ENCODE data around the gene BEND6.

BEND6 gene

GRCh38 chr6:57024775-57025174, 69.9 kb downstream of the BEND6 start:
- POLR2A ChIA-PET (ENCODE audit: low non-redundant PET) = no interaction called here
- DNase-seq (ENCODE audit: low spot score) = no peak
- CTCF ChIA-PET = no interaction called here
- no peak overlapping the region for H3K27ac ChIP-seq
- TF ChIP-seq CTCF (conservative IDR thresholded peaks at IDR 0.05; ENCODE audit: low read depth) = no peak

- CTCF ChIA-PET = interaction anchor here (0.7 kb wide), 1 partner anchor 121 kb away, joined by 3 read pairs; no protein-coding TSS in a partner anchor
- POLR2A ChIA-PET (ENCODE audit: low non-redundant PET) = no interaction called here
Observed at GRCh38 chr6:57026001-57026400, 71.1 kb downstream of the BEND6 start.

GRCh38 chr6:57027301-57027700, 72.4 kb downstream of the BEND6 start:
- no peak for DNase-seq (ENCODE audit: low spot score)
- ChIA-PET POLR2A (ENCODE audit: low non-redundant PET) (no interaction called here), CTCF (interaction anchor here (0.7 kb wide), 1 partner anchor 240 kb away, joined by 3 read pairs; no protein-coding TSS in a partner anchor)
- TF ChIP-seq CTCF (conservative IDR thresholded peaks at IDR 0.05; ENCODE audit: low read depth) = no peak
- no peak overlapping the region for H3K27ac ChIP-seq

More at GRCh38 chr6:57026001-57026400, 71.1 kb downstream of the BEND6 start:
- no peak for TF ChIP-seq CTCF (conservative IDR thresholded peaks at IDR 0.05; ENCODE audit: low read depth)
- no peak for DNase-seq (ENCODE audit: low spot score)
- H3K27ac ChIP-seq = no peak overlapping the region

- ChIA-PET CTCF (interaction anchor here (0.9 kb wide), 1 partner anchor 595 kb away, joined by 4 read pairs; no protein-coding TSS in a partner anchor), POLR2A (ENCODE audit: low non-redundant PET) (no interaction called here)
- DNase-seq (ENCODE audit: low spot score) = no peak
- TF ChIP-seq CTCF (conservative IDR thresholded peaks at IDR 0.05; ENCODE audit: low read depth) = no peak
- no peak overlapping the region for H3K27ac ChIP-seq
Observed at GRCh38 chr6:57029213-57029612, 74.3 kb downstream of the BEND6 start.

GRCh38 chr6:57033228-57033627, 78.3 kb downstream of the BEND6 start:
- no peak overlapping the region for H3K27ac ChIP-seq
- CTCF ChIA-PET = no interaction called here
- no peak for DNase-seq (ENCODE audit: low spot score)
- POLR2A ChIA-PET (ENCODE audit: low non-redundant PET) = no interaction called here
- TF ChIP-seq CTCF (conservative IDR thresholded peaks at IDR 0.05; ENCODE audit: low read depth) = no peak

- CTCF ChIA-PET = no interaction called here
- TF ChIP-seq CTCF (conservative IDR thresholded peaks at IDR 0.05; ENCODE audit: low read depth) = no peak
- no peak for DNase-seq (ENCODE audit: low spot score)
- POLR2A ChIA-PET (ENCODE audit: low non-redundant PET) = no interaction called here
- no peak overlapping the region for H3K27ac ChIP-seq
Observed at GRCh38 chr6:57035549-57035948, 80.6 kb downstream of the BEND6 start.

GRCh38 chr6:57038906-57039305, 84.0 kb downstream of the BEND6 start:
- POLR2A ChIA-PET (ENCODE audit: low non-redundant PET) = no interaction called here
- no peak for TF ChIP-seq CTCF (conservative IDR thresholded peaks at IDR 0.05; ENCODE audit: low read depth)
- no peak overlapping the region for H3K27ac ChIP-seq
- no peak for DNase-seq (ENCODE audit: low spot score)
- CTCF ChIA-PET = no interaction called here
